Endothelial cell of umbilical vein (primary cell): ENCODE results near the gene RNF175. TPM values are rescaled to one million over a fixed set of nuclear protein-coding genes. Genes with fewer than 3 reads are reported as not detected.

ENCODE experiments used
- BruUV-seq: library from RNA; stranded (reverse); fragments of 400-500 nt; replicated peaks from 2 replicates; lab custom pipeline; 2021; lab: Mats Ljungman, UMichigan
- CTCF ChIA-PET: fragments of 300-600, 350-600 bp; sonication (Branson Sonifier 250); formaldehyde crosslinking; loops from one replicate; lab custom pipeline; 2021; ENCODE audit warnings: antibody characterized with exemption, inconsistent platforms; lab: Charles Lee
- POLR2A ChIA-PET: fragments of 300-600, 350-600 bp; sonication (Branson Sonifier 250); formaldehyde crosslinking; loops from one replicate; lab custom pipeline; 2021; ENCODE audit warnings: antibody characterized with exemption, inconsistent platforms; lab: Charles Lee
- DNase-seq: peaks from one replicate; pipeline ENCODE4 v3.0.0-alpha.2; 2011; ENCODE audit warnings: low read depth, low spot score
- FAIRE-seq: peaks from 2 replicates; lab custom pipeline; 2011; peaks lifted over from hg19 to GRCh38; lab: Jason Lieb, UNC
- H2AFZ ChIP-seq: 2 replicates; pipeline ENCODE4 v1.6.0; 2012; ENCODE audit warnings: low read depth, low read length, control low read depth, inconsistent platforms
- H3K27ac ChIP-seq: 2 replicates; pipeline ENCODE4 v1.5.1; 2011; ENCODE audit warnings: low read depth, mild to moderate bottlenecking, control low read depth, low read length, moderate library complexity; ENCODE audit not compliant: insufficient read depth
- H3K27me3 ChIP-seq, 2 experiments: 2 replicates each; pipeline versions ENCODE4 v1.6.0 to v1.6.1; 2011; ENCODE audit warnings: low read length in 2 of 2, mixed read lengths in 1 of 2; ENCODE audit not compliant: control insufficient read depth in 2 of 2, insufficient read depth in 2 of 2
- H3K36me3 ChIP-seq, 2 experiments: 2 replicates in 1 of 2; 3 replicates in 1 of 2; pipeline ENCODE4 v1.5.1; 2011; ENCODE audit warnings: low read length in 2 of 2, mild to moderate bottlenecking in 1 of 2, moderate library complexity in 1 of 2; ENCODE audit not compliant: control insufficient read depth in 2 of 2, insufficient read depth in 2 of 2; ENCODE audit errors: extremely low read depth in 1 of 2
- H3K4me1 ChIP-seq: 3 replicates; pipeline ENCODE4 v1.5.1; 2011; ENCODE audit warnings: mild to moderate bottlenecking, low read length; ENCODE audit not compliant: control insufficient read depth, insufficient read depth; ENCODE audit errors: extremely low read depth
- H3K4me2 ChIP-seq: 2 replicates; pipeline ENCODE4 v1.6.1; 2011; ENCODE audit warnings: low read length, control low read depth, mixed read lengths; ENCODE audit not compliant: insufficient read depth
- H3K4me3 ChIP-seq, 3 experiments: fragments of 200-600 bp in 1 of 3; sonication (generic), shearing (Covaris generic) in 1 of 3; replicated peaks in 1 of 3; 2 replicates each; pipeline ENCODE4 v1.5.1; 2011 to 2016; ENCODE audit warnings: control low read depth in 3 of 3, low read length in 3 of 3, mild to moderate bottlenecking in 2 of 3, inconsistent platforms in 1 of 3, low read depth in 1 of 3, moderate library complexity in 1 of 3; ENCODE audit not compliant: insufficient read depth in 1 of 3
- H3K79me2 ChIP-seq: 2 replicates; pipeline ENCODE4 v1.6.0; 2012; ENCODE audit warnings: low read length, inconsistent platforms; ENCODE audit not compliant: control insufficient read depth, insufficient read depth
- H3K9ac ChIP-seq: replicated peaks from 2 replicates; pipeline ENCODE3; 2011; ENCODE audit warnings: low read length, control low read depth; ENCODE audit not compliant: insufficient read depth; ENCODE audit errors: extremely low read depth
- H3K9me1 ChIP-seq: replicated peaks from 3 replicates; pipeline ENCODE4 v1.6.0; 2011; ENCODE audit warnings: mild to moderate bottlenecking, low read length; ENCODE audit not compliant: control insufficient read depth, insufficient read depth; ENCODE audit errors: extremely low read depth
- H3K9me3 ChIP-seq: replicated peaks from 2 replicates; pipeline ENCODE4 v1.5.1; 2012; ENCODE audit warnings: low read length, inconsistent platforms; ENCODE audit not compliant: control insufficient read depth, insufficient read depth
- H4K20me1 ChIP-seq: replicated peaks from 2 replicates; pipeline ENCODE3; 2011; ENCODE audit warnings: mild to moderate bottlenecking, low read length; ENCODE audit not compliant: control insufficient read depth, insufficient read depth; ENCODE audit errors: extremely low read depth
- EZH2 ChIP-seq: IDR thresholded peaks from 2 replicates; pipeline ENCODE4 v1.6.1; 2012; ENCODE audit warnings: borderline replicate concordance, low read depth, mild to moderate bottlenecking, moderate library complexity, low read length, inconsistent platforms; ENCODE audit not compliant: severe bottlenecking
- FOS ChIP-seq: IDR thresholded peaks from 2 replicates; pipeline ENCODE4 v1.6.1; 2011; ENCODE audit warnings: mild to moderate bottlenecking, low read length, moderate library complexity, borderline replicate concordance; ENCODE audit not compliant: insufficient read depth
- GATA2 ChIP-seq: IDR thresholded peaks from 2 replicates; pipeline ENCODE4 v1.7.0; 2011; ENCODE audit warnings: low read depth, mild to moderate bottlenecking, moderate library complexity, mixed read lengths, low read length; ENCODE audit not compliant: insufficient read length, insufficient read depth
- JUN ChIP-seq: IDR thresholded peaks from 2 replicates; pipeline ENCODE4 v1.6.1; 2011; ENCODE audit warnings: borderline replicate concordance, low read depth; ENCODE audit not compliant: insufficient read length, insufficient read depth
- MYC ChIP-seq: IDR thresholded peaks from one replicate; pipeline ENCODE4 v1.6.1; 2011; ENCODE audit warnings: mild to moderate bottlenecking, low read depth, low read length
- POLR2A ChIP-seq: IDR thresholded peaks from 2 replicates; pipeline ENCODE4 v1.6.1; 2012; ENCODE audit warnings: low read depth, mild to moderate bottlenecking, control low read depth, low read length
- POLR2AphosphoS5 ChIP-seq: IDR thresholded peaks from 2 replicates; pipeline ENCODE4 v1.6.1; 2012; ENCODE audit warnings: low read depth, mild to moderate bottlenecking, control low read depth, low read length, moderate library complexity; ENCODE audit not compliant: insufficient read depth
- dilution Hi-C: fragments of 300-500 bp; cut with MboI; formaldehyde crosslinking; loops from one replicate; pipeline ENCODE4 v1.15.0; 2019; ENCODE audit warnings: low sequenced_read_pairs; ENCODE audit not compliant: extremely low pct_ligation_motif_present
- intact Hi-C: fragments of 100-400 bp; cut with micrococcal nuclease; formaldehyde crosslinking; loops from one replicate; pipeline ENCODE4 v1.10.0; 2022
- polyA plus RNA-seq, 4 experiments: library from polyadenylated mRNA; depleted of rRNA in 3 of 4; stranded (reverse) in 3 of 4; unstranded in 1 of 4; fragments of >200 nt; gene quantifications; 2 replicates each; pipeline versions ENCODE4 v1.2.1 to v1.2.3, GENCODE V29; 2011 to 2012; ENCODE audit warnings: missing spikeins in 1 of 4
- total RNA-seq: library from RNA; stranded (reverse); gene quantifications from 2 replicates; pipeline ENCODE4 v1.2.3, GENCODE V29; 2021
- TF ChIP-seq, protein P1 (sequence below): IDR thresholded peaks from 2 replicates; pipeline ENCODE4 v1.6.1; 2011; ENCODE audit not compliant: insufficient read depth, insufficient read length
- TF ChIP-seq, protein P2 (sequence below), 2 donors: IDR thresholded peaks; 1 replicate in 1 of 2; 2 replicates in 1 of 2; pipeline ENCODE4 v1.5.1; 2011; ENCODE audit warnings: low read length in 2 of 2, mild to moderate bottlenecking in 2 of 2, moderate library complexity in 2 of 2, control low read depth in 1 of 2, inconsistent platforms in 1 of 2, low read depth in 1 of 2; ENCODE audit not compliant: insufficient read depth in 1 of 2; ENCODE audit errors: extremely low read depth in 1 of 2

The RNF175 gene
- total and polyA plus RNA-seq, 2 donors (not counting 3 experiments of a cell fraction or from before 2014, with no cell fraction given) = not detected

DNA sequence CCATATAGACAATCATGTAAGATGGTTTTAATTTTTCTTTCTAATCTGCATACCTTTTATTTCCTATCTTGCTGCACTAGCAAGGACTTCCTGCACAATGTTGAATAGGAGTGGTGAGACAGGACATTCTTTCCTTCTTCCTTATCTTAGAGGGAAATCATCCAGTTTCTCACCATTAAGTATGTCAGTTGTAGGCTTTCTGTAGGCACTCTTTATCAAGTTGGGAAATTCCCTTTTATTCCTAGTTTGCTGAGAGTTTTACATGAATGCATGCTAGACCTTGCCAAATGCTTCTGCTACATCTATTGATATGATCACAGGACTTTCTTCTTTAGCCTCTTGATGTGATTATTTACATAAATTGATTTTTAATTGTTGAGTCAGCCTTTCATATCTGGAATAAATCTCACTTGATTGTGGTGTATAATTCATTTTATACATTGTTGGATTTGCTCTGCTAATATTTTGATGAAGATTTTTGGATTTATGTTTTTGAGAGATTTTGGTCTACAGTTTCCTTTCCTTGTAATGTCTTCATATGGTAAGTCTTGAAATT lies 23.8 kb downstream of the RNF175 start:
- no peak overlapping the region for H3K27ac ChIP-seq
- H4K20me1 ChIP-seq = no peaks in the 10 kb centered on the region
- H3K9me3 ChIP-seq = no peaks in the 10 kb centered on the region
- FAIRE-seq (no peak), DNase-seq (no peak)
- POLR2A ChIA-PET = no interaction called here
- H3K4me3 ChIP-seq = no peak overlapping the region
- intact Hi-C loops = no loop called here
- CTCF ChIA-PET = no interaction called here
- dilution Hi-C loops = no loop called here
- H2AFZ ChIP-seq = no peak overlapping the region
- H3K79me2 ChIP-seq = no peaks in the 10 kb centered on the region
- no peaks in the 10 kb centered on the region for H3K9me1 ChIP-seq
- H3K27me3 ChIP-seq = no peaks in the 10 kb centered on the region
- TF ChIP-seq JUN = no peak
- no peak for TF ChIP-seq EZH2
- TF ChIP-seq POLR2A = no peak
- no peak for TF ChIP-seq MYC
- TF ChIP-seq POLR2AphosphoS5 = no peak
- TF ChIP-seq, protein P1, sequence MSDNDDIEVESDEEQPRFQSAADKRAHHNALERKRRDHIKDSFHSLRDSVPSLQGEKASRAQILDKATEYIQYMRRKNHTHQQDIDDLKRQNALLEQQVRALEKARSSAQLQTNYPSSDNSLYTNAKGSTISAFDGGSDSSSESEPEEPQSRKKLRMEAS = no peak
- TF ChIP-seq, protein P2, sequence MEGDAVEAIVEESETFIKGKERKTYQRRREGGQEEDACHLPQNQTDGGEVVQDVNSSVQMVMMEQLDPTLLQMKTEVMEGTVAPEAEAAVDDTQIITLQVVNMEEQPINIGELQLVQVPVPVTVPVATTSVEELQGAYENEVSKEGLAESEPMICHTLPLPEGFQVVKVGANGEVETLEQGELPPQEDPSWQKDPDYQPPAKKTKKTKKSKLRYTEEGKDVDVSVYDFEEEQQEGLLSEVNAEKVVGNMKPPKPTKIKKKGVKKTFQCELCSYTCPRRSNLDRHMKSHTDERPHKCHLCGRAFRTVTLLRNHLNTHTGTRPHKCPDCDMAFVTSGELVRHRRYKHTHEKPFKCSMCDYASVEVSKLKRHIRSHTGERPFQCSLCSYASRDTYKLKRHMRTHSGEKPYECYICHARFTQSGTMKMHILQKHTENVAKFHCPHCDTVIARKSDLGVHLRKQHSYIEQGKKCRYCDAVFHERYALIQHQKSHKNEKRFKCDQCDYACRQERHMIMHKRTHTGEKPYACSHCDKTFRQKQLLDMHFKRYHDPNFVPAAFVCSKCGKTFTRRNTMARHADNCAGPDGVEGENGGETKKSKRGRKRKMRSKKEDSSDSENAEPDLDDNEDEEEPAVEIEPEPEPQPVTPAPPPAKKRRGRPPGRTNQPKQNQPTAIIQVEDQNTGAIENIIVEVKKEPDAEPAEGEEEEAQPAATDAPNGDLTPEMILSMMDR (IDR thresholded peaks at IDR 0.05; ENCODE audit: extremely low read depth in 1 of 2, insufficient read depth in 1 of 2, low read depth in 1 of 2, low read length in 2 of 2) = no peak
- TF ChIP-seq GATA2 = no peak
- TF ChIP-seq FOS = no peak
- H3K4me2 ChIP-seq = no peak overlapping the region
- no peak overlapping the region for H3K9ac ChIP-seq
- no peaks in the 10 kb centered on the region for H3K36me3 ChIP-seq
- H3K4me1 ChIP-seq = no peaks in the 10 kb centered on the region
- no TSS peak for BruUV-seq
